Esophagus muscularis mucosa (tissue), 3 donors: ENCODE measurements around the gene DNAH9.

ENCODE experiments used
- POLR2A ChIP-seq: fragments of 450-650 bp; IDR thresholded peaks from one replicate; pipeline ENCODE4 v1.6.1; 2017; ENCODE audit warnings: antibody characterized with exemption, moderate library complexity, mild to moderate bottlenecking, low read depth
- TF ChIP-seq, protein P1 (sequence below), 3 experiments: fragments of 200-600 bp in 2 of 3; fragments of 450-650 bp in 1 of 3; sonication (generic) in 2 of 3; IDR thresholded peaks; one replicate each; pipeline ENCODE4 v1.5.1; 2017 to 2019; ENCODE audit warnings: antibody characterized with exemption in 3 of 3, mild to moderate bottlenecking in 2 of 3, moderate library complexity in 1 of 3

DNA sequence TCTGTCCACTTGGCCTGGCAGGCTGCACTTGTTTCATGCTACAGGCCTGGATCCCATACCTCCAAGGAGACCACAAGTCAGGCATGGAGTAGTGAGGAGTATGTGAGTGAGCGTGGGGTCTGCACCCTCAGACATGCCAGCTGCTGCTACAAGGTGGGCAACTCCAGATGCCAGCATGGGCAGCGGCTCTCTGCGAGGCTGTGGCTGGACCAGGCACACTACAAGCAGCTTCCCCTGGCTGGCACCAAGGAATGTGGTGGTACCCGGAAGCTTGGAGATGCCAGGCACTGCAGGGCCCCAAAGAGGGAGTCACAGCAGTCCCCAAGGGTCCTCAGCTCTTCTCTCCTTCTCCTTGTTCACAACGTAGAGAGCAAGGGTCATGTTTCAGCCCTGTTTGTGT, 16.1 kb upstream of the DNAH9 start:
- TF ChIP-seq, protein P1, sequence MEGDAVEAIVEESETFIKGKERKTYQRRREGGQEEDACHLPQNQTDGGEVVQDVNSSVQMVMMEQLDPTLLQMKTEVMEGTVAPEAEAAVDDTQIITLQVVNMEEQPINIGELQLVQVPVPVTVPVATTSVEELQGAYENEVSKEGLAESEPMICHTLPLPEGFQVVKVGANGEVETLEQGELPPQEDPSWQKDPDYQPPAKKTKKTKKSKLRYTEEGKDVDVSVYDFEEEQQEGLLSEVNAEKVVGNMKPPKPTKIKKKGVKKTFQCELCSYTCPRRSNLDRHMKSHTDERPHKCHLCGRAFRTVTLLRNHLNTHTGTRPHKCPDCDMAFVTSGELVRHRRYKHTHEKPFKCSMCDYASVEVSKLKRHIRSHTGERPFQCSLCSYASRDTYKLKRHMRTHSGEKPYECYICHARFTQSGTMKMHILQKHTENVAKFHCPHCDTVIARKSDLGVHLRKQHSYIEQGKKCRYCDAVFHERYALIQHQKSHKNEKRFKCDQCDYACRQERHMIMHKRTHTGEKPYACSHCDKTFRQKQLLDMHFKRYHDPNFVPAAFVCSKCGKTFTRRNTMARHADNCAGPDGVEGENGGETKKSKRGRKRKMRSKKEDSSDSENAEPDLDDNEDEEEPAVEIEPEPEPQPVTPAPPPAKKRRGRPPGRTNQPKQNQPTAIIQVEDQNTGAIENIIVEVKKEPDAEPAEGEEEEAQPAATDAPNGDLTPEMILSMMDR (IDR thresholded peaks at IDR 0.05) = no peak
- TF ChIP-seq POLR2A = no peak
